SK-N-SH (cell line): ENCODE data around the gene ZNF777.

Source experiments
- CHD2 ChIP-seq: fragments of 150-350 bp; IDR thresholded peaks from 2 replicates; pipeline ENCODE4 v1.6.1; 2018; ENCODE audit warnings: low read length; ENCODE audit not compliant: partially characterized antibody
- CTCF ChIP-seq: fragments of 200-600 bp; sonication (generic); IDR thresholded peaks from 2 replicates; pipeline ENCODE4 v1.6.1; 2017; ENCODE audit warnings: antibody characterized with exemption, mild to moderate bottlenecking, moderate library complexity
- EP300 ChIP-seq, 2 experiments: IDR thresholded peaks; 2 replicates each; pipeline versions ENCODE4 v1.4.0 to v1.6.1; 2012; ENCODE audit warnings: borderline replicate concordance in 1 of 2, low read depth in 1 of 2, low read length in 1 of 2
- EZH2phosphoT487 ChIP-seq: fragments of 200-600 bp; sonication (generic); IDR thresholded peaks from 2 replicates; pipeline ENCODE4 v1.6.1; 2017; ENCODE audit warnings: low read depth, mixed run types, mild to moderate bottlenecking, antibody characterized with exemption, moderate library complexity, borderline replicate concordance
- MXI1 ChIP-seq: IDR thresholded peaks from 2 replicates; pipeline ENCODE4 v1.6.1; 2012; ENCODE audit warnings: mild to moderate bottlenecking, low read depth, low read length, improper control_type of control experiment
- NFIC ChIP-seq: IDR thresholded peaks from 2 replicates; pipeline ENCODE4 v1.4.0; 2012; ENCODE audit warnings: borderline replicate concordance
- POLR2AphosphoS5 ChIP-seq: IDR thresholded peaks from 2 replicates; pipeline ENCODE4 v1.6.1; 2012; ENCODE audit warnings: low read depth, low read length
- RAD21 ChIP-seq: IDR thresholded peaks from 2 replicates; pipeline ENCODE4 v1.6.1; 2012; ENCODE audit warnings: mild to moderate bottlenecking, low read length
- REST ChIP-seq: IDR thresholded peaks from 2 replicates; pipeline ENCODE4 v1.6.1; 2012; ENCODE audit warnings: mild to moderate bottlenecking, low read depth, low read length, moderate library complexity
- SIN3A ChIP-seq: IDR thresholded peaks from 2 replicates; pipeline ENCODE4 v1.6.1; 2012; ENCODE audit warnings: low read depth, mild to moderate bottlenecking, low read length, moderate library complexity, borderline replicate concordance
- TAF1 ChIP-seq: IDR thresholded peaks from 2 replicates; pipeline ENCODE4 v1.6.1; 2012; ENCODE audit warnings: low read depth, mild to moderate bottlenecking, low read length, moderate library complexity, borderline replicate concordance

GRCh38 chr7:149477494-149478443 lies 16.9 kb upstream of the ZNF777 start:
- TF ChIP-seq TAF1: no peak
- TF ChIP-seq CTCF: no peak
- TF ChIP-seq EP300 (IDR thresholded peaks at IDR 0.05; ENCODE audit: borderline replicate concordance in 1 of 2, low read depth in 1 of 2, low read length in 1 of 2): no peak
- no peak for TF ChIP-seq EZH2phosphoT487
- no peak for TF ChIP-seq RAD21
- no peak for TF ChIP-seq NFIC
- no peak for TF ChIP-seq CHD2
- no peak for TF ChIP-seq REST
- no peak for TF ChIP-seq POLR2AphosphoS5
- no peak for TF ChIP-seq MXI1
- no peak for TF ChIP-seq SIN3A
